K562 (cell line): Measurements from ENCODE around the gene DHDH. TPM values are rescaled to one million over a fixed set of nuclear protein-coding genes. Genes with fewer than 3 reads are reported as not detected.

Experiments used
- DEAF1 ChIP-seq: fragments of 450-650 bp; formaldehyde crosslinking; IDR thresholded peaks from 2 replicates; pipeline ENCODE4 v1.4.0; 2020; ENCODE audit warnings: mild to moderate bottlenecking, moderate library complexity
- E2F8 ChIP-seq: fragments of 450-650 bp; IDR thresholded peaks from 2 replicates; pipeline ENCODE4 v1.7.1; 2018; ENCODE audit warnings: mild to moderate bottlenecking, low read depth; ENCODE audit not compliant: partially characterized antibody
- JUNB ChIP-seq: fragments of 450-650 bp; formaldehyde crosslinking; conservative IDR thresholded peaks from 2 replicates; pipeline ENCODE4 v1.4.0; 2020; ENCODE audit warnings: mild to moderate bottlenecking
- JUND ChIP-seq, 2 experiments: IDR thresholded peaks; 2 replicates in 1 of 2; 3 replicates in 1 of 2; pipeline ENCODE4 v1.6.1; 2011; ENCODE audit warnings: borderline replicate concordance in 2 of 2, low read depth in 2 of 2, low read length in 2 of 2, improper control_type of control experiment in 1 of 2, missing biosample characterization in 1 of 2, missing genetic modification characterization in 1 of 2, missing genetic modification reagents in 1 of 2
- MAFK ChIP-seq: IDR thresholded peaks from 2 replicates; pipeline ENCODE4 v1.6.1; 2011; ENCODE audit warnings: low read length, improper control_type of control experiment
- MYNN ChIP-seq, 2 experiments: sonication (generic); formaldehyde crosslinking in 1 of 2; IDR thresholded peaks; 2 replicates each; pipeline versions ENCODE4 v1.5.0 to v1.6.1; 2016 to 2020; ENCODE audit warnings: antibody characterized with exemption in 1 of 2, missing genetic modification reagents in 1 of 2
- NRF1 ChIP-seq, 2 experiments: fragments of 450-650 bp; IDR thresholded peaks in 1 of 2; conservative IDR thresholded peaks in 1 of 2; 2 replicates each; pipeline ENCODE4 v1.6.1; 2014; ENCODE audit warnings: mild to moderate bottlenecking in 2 of 2
- PURB ChIP-seq: sonication (generic); formaldehyde crosslinking; IDR thresholded peaks from 2 replicates; pipeline ENCODE4 v1.9.0; 2021; ENCODE audit warnings: low read depth, mild to moderate bottlenecking, missing genetic modification reagents
- SIRT6 ChIP-seq: IDR thresholded peaks from one replicate; pipeline ENCODE4 v1.6.1; 2012; ENCODE audit warnings: low read depth, mild to moderate bottlenecking, control low read depth, inconsistent platforms, low read length, moderate library complexity
- SLC30A9 ChIP-seq: fragments of 250-450 bp; sonication (Bioruptor Pico); IDR thresholded peaks from 2 replicates; pipeline ENCODE4 v1.8.0; 2022; ENCODE audit warnings: mild to moderate bottlenecking, moderate library complexity
- SNRNP70 ChIP-seq: fragments of 200-400 bp; formaldehyde crosslinking; optimal IDR thresholded peaks from 2 replicates; pipeline ENCODE3; 2017; ENCODE audit warnings: low read depth, low read length
- ZBTB8A ChIP-seq: fragments of 450-650 bp; IDR thresholded peaks from 2 replicates; pipeline ENCODE4 v1.6.1; 2018; ENCODE audit warnings: mild to moderate bottlenecking, moderate library complexity; ENCODE audit not compliant: partially characterized antibody
- ZEB2 ChIP-seq: fragments of 450-650 bp; IDR thresholded peaks from 2 replicates; pipeline ENCODE4 v1.6.1; 2016
- ZNF121 ChIP-seq: sonication (generic); formaldehyde crosslinking; conservative IDR thresholded peaks from 2 replicates; pipeline ENCODE4 v1.8.0; 2022; ENCODE audit warnings: missing genetic modification reagents
- ZNF224 ChIP-seq: sonication (generic); formaldehyde crosslinking; IDR thresholded peaks from 2 replicates; pipeline ENCODE4 v1.8.0; 2022; ENCODE audit warnings: mild to moderate bottlenecking, missing genetic modification reagents
- ZNF277 ChIP-seq: fragments of 250-450 bp; sonication (Bioruptor Pico); IDR thresholded peaks from 2 replicates; pipeline ENCODE4 v1.8.0; 2022; ENCODE audit warnings: inconsistent platforms, mild to moderate bottlenecking, moderate library complexity, borderline replicate concordance
- ZNF507 ChIP-seq: conservative IDR thresholded peaks from 2 replicates; pipeline ENCODE4 v1.6.1; 2017; ENCODE audit warnings: missing genetic modification characterization, missing compliant biosample characterization
- ZNF512 ChIP-seq: IDR thresholded peaks from 2 replicates; pipeline ENCODE4 v1.6.1; 2016; ENCODE audit warnings: missing genetic modification characterization, missing compliant biosample characterization
- ZSCAN29 ChIP-seq: fragments of 450-650 bp; IDR thresholded peaks from 2 replicates; pipeline ENCODE4 v1.6.1; 2017
- polyA plus RNA-seq, 8 experiments: library from polyadenylated mRNA; depleted of rRNA in 4 of 8; stranded (reverse) in 5 of 8; unstranded in 3 of 8; fragments of >200 nt; fragmentation: Nextera tagmentation in 2 of 8; fragmentation: Illumina TruSeq in 1 of 8; extraction: Ambion mirVana in 2 of 8; extraction: Trizol in 1 of 8; gene quantifications; 2 replicates each; pipeline versions ENCODE4 v1.2.1 to v1.2.3, GENCODE V29; 2011 to 2014; ENCODE audit warnings: inconsistent platforms in 1 of 8, missing spikeins in 1 of 8
- total RNA-seq, 7 experiments: library from RNA; depleted of rRNA in 6 of 7; stranded (reverse); fragments of >200 nt in 6 of 7; fragmentation: Illumina TruSeq in 2 of 7; extraction: Trizol in 2 of 7; gene quantifications; 2 replicates each; pipeline versions ENCODE4 v1.2.1 to v1.2.3, GENCODE V29; 2011 to 2021; ENCODE audit warnings: low replicate concordance in 1 of 7

The DHDH gene
- total and polyA plus RNA-seq, 9 of the 15 experiments (the other 6 are each of a cell fraction or from before 2014, with no cell fraction given): 0.37 to 1.9 (median 0.87) TPM

- TF ChIP-seq MAFK: no peak; the same call in 1 of the 2 replicates
- no peak for TF ChIP-seq ZBTB8A
- no peak for TF ChIP-seq JUNB (CRISPR knock-in tag)
- no peak for TF ChIP-seq ZNF121 (CRISPR knock-in tag)
- no peak for TF ChIP-seq PURB (CRISPR knock-in tag)
- no peak for TF ChIP-seq ZNF512 (tag)
- no peak for TF ChIP-seq ZNF507
- no peak for TF ChIP-seq E2F8
- no peak for TF ChIP-seq DEAF1 (CRISPR knock-in tag)
- TF ChIP-seq NRF1 (conservative IDR thresholded peaks at IDR 0.05 in 1 of 2, IDR thresholded peaks at IDR 0.05 in 1 of 2): peak; percentile 49 to 61; a peak in 3 of 4 replicates
- no peak for TF ChIP-seq SIRT6
- TF ChIP-seq SLC30A9 (CRISPR knock-in tag): no peak
- TF ChIP-seq SNRNP70: no peak
- peak; percentile 67; the same call in 1 of the 2 replicates for TF ChIP-seq JUND (IDR thresholded peaks at IDR 0.05; ENCODE audit: borderline replicate concordance, low read depth, low read length)
- TF ChIP-seq JUND (tag; IDR thresholded peaks at IDR 0.05; ENCODE audit: borderline replicate concordance, low read depth, low read length): peak; percentile 53; the same call in 1 of the 3 replicates
- TF ChIP-seq MYNN (IDR thresholded peaks at IDR 0.05): no peak
- no peak for TF ChIP-seq MYNN (CRISPR knock-in tag; IDR thresholded peaks at IDR 0.05)
- no peak for TF ChIP-seq ZNF224
- no peak for TF ChIP-seq ZNF277 (CRISPR knock-in tag)
- no peak for TF ChIP-seq ZSCAN29
- 0 out of 2 replicates have a peak, but pooled peaks have one; percentile 35 for TF ChIP-seq ZEB2
Measured at GRCh38 chr19:48954595-48955307, 21.3 kb downstream of the DHDH start, which contains the start of gene BAX (continued).
